WI38 (cell line): Measurements from ENCODE around the gene AHDC1.

Experiments
- H3K4me3 ChIP-seq: 2 replicates; pipeline ENCODE4 v1.5.1; 2011; ENCODE audit warnings: low read depth, mild to moderate bottlenecking, control low read depth, low read length
- TF ChIP-seq, protein P1 (sequence below): IDR thresholded peaks from 2 replicates; pipeline ENCODE4 v1.5.1; 2012; ENCODE audit warnings: low read depth, mild to moderate bottlenecking, control low read depth, low read length

The AHDC1 gene

DNA sequence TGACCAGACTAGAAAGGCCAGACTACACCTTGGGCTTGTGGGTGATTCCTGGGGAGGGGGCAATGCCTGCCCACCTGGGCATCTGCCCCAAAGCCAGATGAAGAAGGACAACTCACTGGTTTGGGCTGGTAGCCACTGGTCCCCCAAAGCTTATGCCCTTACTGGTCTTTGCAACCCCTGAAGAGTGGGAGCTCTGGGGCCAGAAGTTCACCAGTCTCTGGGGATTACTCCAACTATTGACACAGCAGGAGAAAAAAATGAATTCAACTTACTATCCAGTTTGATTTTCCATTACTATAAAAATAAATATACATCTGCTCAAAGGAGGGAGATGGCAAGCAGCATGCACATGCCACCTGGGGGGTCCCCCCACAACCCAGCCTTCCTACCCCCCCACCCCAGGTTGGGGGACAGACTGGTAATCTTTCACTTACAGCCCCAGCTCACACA is 2.6 kb downstream of the AHDC1 start:
- peak overlapping the region; percentile 85 for H3K4me3 ChIP-seq
- TF ChIP-seq, protein P1, sequence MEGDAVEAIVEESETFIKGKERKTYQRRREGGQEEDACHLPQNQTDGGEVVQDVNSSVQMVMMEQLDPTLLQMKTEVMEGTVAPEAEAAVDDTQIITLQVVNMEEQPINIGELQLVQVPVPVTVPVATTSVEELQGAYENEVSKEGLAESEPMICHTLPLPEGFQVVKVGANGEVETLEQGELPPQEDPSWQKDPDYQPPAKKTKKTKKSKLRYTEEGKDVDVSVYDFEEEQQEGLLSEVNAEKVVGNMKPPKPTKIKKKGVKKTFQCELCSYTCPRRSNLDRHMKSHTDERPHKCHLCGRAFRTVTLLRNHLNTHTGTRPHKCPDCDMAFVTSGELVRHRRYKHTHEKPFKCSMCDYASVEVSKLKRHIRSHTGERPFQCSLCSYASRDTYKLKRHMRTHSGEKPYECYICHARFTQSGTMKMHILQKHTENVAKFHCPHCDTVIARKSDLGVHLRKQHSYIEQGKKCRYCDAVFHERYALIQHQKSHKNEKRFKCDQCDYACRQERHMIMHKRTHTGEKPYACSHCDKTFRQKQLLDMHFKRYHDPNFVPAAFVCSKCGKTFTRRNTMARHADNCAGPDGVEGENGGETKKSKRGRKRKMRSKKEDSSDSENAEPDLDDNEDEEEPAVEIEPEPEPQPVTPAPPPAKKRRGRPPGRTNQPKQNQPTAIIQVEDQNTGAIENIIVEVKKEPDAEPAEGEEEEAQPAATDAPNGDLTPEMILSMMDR, result no peak

DNA sequence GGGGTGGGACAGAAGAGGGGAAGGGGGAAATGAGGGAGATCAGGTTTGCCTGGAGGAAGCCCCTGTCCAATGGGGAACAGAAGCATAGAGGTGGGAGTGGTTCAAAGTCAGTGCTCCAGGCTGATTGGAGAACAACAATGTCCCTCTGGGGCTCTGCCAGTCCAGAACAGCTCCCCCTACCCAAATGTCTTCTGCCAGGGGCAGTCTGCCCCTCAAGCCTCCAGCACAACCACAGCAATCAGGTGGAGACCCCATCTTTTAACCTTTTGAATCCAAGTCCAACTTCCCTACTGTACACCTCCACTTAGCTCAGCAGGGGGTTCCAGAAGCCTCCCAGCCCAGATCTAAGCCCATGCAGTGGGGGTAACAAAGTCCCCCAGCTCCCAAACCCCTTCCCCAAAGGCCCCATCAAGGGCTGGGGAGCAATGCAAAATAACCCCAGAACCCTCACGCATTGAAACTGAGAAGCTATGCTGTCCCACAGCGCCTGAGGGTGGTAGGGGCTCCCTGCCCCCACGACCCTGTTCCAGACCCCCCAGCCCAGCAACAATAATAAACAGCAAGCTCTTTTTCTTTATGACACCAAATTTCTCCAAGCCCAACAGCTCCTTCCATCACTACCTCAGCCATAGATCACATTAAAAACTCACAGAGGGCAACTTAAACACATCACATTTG is 3.3 kb downstream of the AHDC1 start:
- TF ChIP-seq, protein P1, result no peak
- H3K4me3 ChIP-seq, result peak overlapping the region; percentile 3; the same call in 1 of the 2 replicates

DNA sequence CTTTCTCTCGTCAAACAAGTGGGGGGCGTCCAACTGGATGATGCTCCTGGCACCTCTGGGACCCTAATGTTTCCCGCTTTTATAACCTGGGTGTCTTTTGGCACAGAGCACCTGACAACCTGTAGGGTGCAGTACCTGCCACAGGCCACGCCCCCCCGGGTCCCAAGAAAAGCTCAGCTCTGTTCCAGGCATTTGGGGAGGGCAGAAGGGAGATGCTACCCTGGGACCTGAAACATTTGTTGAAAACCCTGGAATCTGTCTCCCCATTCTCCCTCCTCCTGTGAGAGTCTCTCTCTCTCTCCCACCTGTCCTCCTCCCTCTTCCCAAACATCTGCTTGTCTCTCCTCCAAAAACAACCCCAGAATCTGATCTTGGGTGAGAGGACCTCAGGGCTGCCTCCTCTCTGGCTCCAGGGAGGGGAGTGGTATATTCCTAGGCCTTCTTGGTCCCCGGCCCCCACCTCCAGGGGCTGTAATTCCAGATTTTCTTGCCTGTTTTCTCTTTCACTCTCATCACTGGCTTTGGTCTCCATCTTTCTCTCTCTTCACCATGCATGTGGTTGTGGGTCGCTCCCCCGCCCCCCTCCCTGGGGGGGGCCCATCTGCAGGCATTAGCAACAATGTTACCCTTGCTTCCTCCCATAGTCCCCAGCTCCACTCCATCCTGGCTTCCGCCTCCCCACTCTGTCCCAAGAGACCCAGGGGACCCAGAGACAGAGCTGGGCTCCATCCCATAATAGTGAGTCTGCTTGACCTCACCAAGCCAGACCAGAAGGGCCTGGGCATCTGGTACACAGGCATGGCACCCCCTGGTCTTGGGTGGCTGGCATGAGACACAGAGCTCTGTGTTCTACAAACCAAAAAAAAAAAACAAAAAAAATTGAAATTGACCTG is 4.1 kb downstream of the AHDC1 start:
- TF ChIP-seq, protein P1, result no peak
- H3K4me3 ChIP-seq, result peak overlapping the region; percentile 22; the same call in 1 of the 2 replicates

DNA sequence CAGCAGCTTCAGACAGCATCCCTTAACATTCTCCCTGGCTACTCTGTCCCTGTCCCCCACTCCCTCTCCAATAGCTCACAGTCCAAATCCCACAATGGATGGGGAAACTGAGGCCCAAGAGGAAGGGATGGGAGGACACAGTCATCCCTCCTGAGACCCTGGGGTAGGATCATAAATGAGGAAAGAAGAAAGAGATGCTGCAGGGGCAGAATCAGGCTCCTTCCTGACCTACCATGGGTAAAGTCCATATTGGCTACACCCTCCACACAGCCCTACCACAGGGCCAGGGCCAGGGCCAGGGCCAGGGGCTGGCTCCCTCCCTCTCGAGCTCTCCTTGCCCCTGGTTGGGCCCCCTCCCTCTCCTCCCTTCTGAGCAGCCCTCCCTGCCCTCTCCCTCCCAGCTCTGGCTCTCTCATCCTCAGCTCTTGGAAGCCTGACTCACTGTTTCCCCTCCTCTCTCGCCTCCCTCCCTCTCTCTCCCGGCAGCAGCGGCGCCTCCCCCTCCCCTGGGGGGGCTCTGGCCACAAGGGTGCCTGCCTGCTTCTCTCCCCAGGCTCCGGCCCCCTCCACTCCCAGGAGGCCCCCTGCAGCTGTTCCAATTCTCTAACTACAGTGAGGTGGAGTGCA is 4.9 kb downstream of the AHDC1 start:
- TF ChIP-seq, protein P1, result no peak
- peak overlapping the region; percentile 22; the same call in 1 of the 2 replicates for H3K4me3 ChIP-seq

DNA sequence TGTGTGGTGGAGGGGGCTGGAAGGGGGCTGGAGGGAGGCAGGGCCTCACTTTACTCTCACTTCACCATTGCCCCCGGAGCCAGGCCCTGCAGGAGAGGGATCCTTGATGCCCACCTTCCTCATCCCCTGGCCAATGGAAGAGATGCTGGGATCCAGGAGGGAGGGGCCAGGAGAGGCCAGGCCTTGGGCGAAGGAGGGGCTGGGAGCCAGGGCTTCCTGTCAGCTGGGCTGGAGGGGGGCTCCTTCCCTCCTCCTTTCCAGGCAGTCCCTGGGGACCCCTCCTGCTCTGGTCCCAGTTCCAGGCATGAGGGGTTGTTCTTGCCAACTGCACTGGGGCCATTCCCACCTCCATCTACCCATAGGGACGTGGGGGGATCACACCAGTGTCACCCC is 5.7 kb downstream of the AHDC1 start:
- TF ChIP-seq, protein P1, result no peak
- H3K4me3 ChIP-seq, result no peak overlapping the region

DNA sequence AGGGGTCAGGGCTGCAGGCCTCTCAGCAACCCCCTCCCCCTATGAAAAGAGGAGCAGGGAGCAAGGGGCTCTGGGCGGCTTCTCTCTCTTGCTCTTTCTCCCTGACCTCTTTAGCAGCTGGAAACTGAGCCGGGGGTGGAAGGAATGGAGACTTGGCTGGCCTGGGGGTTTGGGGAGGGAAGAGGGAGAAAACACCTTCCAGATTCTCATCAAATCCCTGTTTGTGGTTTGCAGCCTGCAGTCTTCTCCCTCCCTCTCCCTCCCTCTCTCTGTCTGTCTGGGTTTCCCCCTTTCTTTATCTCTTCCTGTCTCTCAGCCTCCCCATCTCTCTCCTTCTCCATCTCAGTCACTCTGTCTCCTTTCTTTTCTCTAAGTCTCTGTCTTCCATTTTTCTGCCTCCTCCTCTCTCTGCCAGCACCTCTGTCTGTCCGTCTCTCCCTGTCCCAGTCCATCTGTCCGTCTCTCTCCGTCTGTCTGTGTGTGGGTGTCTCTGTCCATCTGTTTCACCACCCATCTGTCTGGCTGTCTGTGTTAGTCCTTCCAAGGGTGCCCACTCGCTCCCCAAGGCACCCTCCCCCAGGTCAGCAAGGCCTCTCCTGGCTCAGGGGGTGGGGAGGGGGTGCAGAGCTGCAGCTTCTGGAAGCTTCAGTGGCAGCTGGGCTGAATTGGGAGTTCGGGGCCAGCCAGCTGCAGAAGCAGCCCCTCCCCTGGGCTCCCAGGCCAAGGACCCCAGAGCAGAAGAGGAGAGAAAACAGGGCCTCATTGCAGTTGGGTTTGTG is 6.2 kb downstream of the AHDC1 start:
- no peak overlapping the region for H3K4me3 ChIP-seq
- TF ChIP-seq, protein P1, result no peak
